ENCODE measurements around the gene RBMS2. TPM values are rescaled to one million over a fixed set of nuclear protein-coding genes. Genes with fewer than 3 reads are reported as not detected.
"Not testable (repeated sequence)": the region's sequence is repeated elsewhere in the genome, so short reads cannot be mapped to it uniquely, and the experiment has no call there.

RBMS2 gene
- total RNA-seq, 1 donor from 2014 or later: 20.6 TPM

- peaks cover 19% of the 10 kb centered on the region for H3K4me1 ChIP-seq
- TF ChIP-seq CTCF (IDR thresholded peaks at IDR 0.05): no peak
- TF ChIP-seq POLR2A (IDR thresholded peaks at IDR 0.05): no peak
- TF ChIP-seq POLR2AphosphoS5 (IDR thresholded peaks at IDR 0.05; ENCODE audit: insufficient read depth in 1 of 2, low read depth in 1 of 2): peak in 1 of 2 donors; percentile 38
- peak within 1 kb of the TSS; percentile 12 for H3K27ac ChIP-seq
- intact Hi-C loops (cut with DNase I): no loop called here
- H3K4me3 ChIP-seq: peak within 1 kb of the TSS; percentile 59 to 68
- no peaks in the 10 kb centered on the region for H3K36me3 ChIP-seq
- no peaks in the 10 kb centered on the region for H3K9me3 ChIP-seq
- H3K27me3 ChIP-seq: no peaks in the 10 kb centered on the region
- no peak for DNase-seq (ENCODE audit: extremely low spot score in 2 of 2)
Measured at GRCh38 chr12:56488041-56488955, 33.3 kb upstream of the RBMS2 start, which contains the start of gene GLS2. TSS of gene GLS2 (minus strand) at chr12:56488161. CDS start at chr12:56488118, 43 bp downstream.

GRCh38 chr12:56490360-56490759 is 31.3 kb upstream of the RBMS2 start:
- Histone ChIP-seq H3K27me3 (no peaks in the 10 kb centered on the region), H3K9me3 (no peaks in the 10 kb centered on the region), H3K4me3 (no peak overlapping the region), H3K4me1 (peaks cover 19% of the 10 kb centered on the region), H3K36me3 (no peaks in the 10 kb centered on the region), H3K27ac (no peak overlapping the region)
- no peak for DNase-seq (ENCODE audit: extremely low spot score in 2 of 2)
- intact Hi-C loops (cut with DNase I): no loop called here
- no peak for TF ChIP-seq POLR2AphosphoS5 (IDR thresholded peaks at IDR 0.05; ENCODE audit: insufficient read depth in 1 of 2, low read depth in 1 of 2)
- TF ChIP-seq POLR2A (IDR thresholded peaks at IDR 0.05): no peak
- TF ChIP-seq CTCF (IDR thresholded peaks at IDR 0.05): no peak

GRCh38 chr12:56493409-56494105 is 28.1 kb upstream of the RBMS2 start:
- H3K4me1 ChIP-seq; intact Hi-C loops (cut with DNase I); H3K9me3 ChIP-seq; H3K4me3 ChIP-seq; H3K27me3 ChIP-seq; H3K27ac ChIP-seq; DNase-seq (ENCODE audit: extremely low spot score in 2 of 2); H3K36me3 ChIP-seq: not testable (repeated sequence)

- H3K27me3 ChIP-seq; H3K4me3 ChIP-seq; DNase-seq (ENCODE audit: extremely low spot score in 2 of 2); H3K27ac ChIP-seq; intact Hi-C loops (cut with DNase I); H3K9me3 ChIP-seq; H3K36me3 ChIP-seq; H3K4me1 ChIP-seq: not testable (repeated sequence)
Measured at GRCh38 chr12:56494106-56494415, 27.6 kb upstream of the RBMS2 start.

- H3K27me3 ChIP-seq: not testable (repeated sequence)
Measured at GRCh38 chr12:56494481-56494880, 27.1 kb upstream of the RBMS2 start.

GRCh38 chr12:56496704-56497103 is 24.9 kb upstream of the RBMS2 start:
- H3K4me3 ChIP-seq; H3K36me3 ChIP-seq; H3K27me3 ChIP-seq; H3K9me3 ChIP-seq; intact Hi-C loops (cut with DNase I); DNase-seq (ENCODE audit: extremely low spot score in 2 of 2); H3K4me1 ChIP-seq; H3K27ac ChIP-seq: not testable (repeated sequence)
- TF ChIP-seq CTCF (IDR thresholded peaks at IDR 0.05): peak in 1 of 3 experiments; percentile 12

More at GRCh38 chr12:56494481-56494880, 27.1 kb upstream of the RBMS2 start:
- H3K9me3 ChIP-seq; H3K27ac ChIP-seq; H3K4me3 ChIP-seq; H3K36me3 ChIP-seq; intact Hi-C loops (cut with DNase I); DNase-seq (ENCODE audit: extremely low spot score in 2 of 2); H3K4me1 ChIP-seq: not testable (repeated sequence)

GRCh38 chr12:56498126-56498902 is 23.3 kb upstream of the RBMS2 start:
- intact Hi-C loops (cut with DNase I): not testable (repeated sequence)

GRCh38 chr12:56499452-56499851 is 22.2 kb upstream of the RBMS2 start:
- H3K4me1 ChIP-seq; H3K27me3 ChIP-seq; H3K4me3 ChIP-seq; intact Hi-C loops (cut with DNase I); DNase-seq (ENCODE audit: extremely low spot score in 2 of 2); H3K36me3 ChIP-seq; H3K27ac ChIP-seq; H3K9me3 ChIP-seq: not testable (repeated sequence)

More at GRCh38 chr12:56498126-56498902, 23.3 kb upstream of the RBMS2 start:
- H3K36me3 ChIP-seq; H3K27me3 ChIP-seq; H3K4me3 ChIP-seq; H3K4me1 ChIP-seq; H3K9me3 ChIP-seq; DNase-seq (ENCODE audit: extremely low spot score in 2 of 2); H3K27ac ChIP-seq: not testable (repeated sequence)

GRCh38 chr12:56499879-56500278 is 21.7 kb upstream of the RBMS2 start:
- H3K4me3 ChIP-seq; H3K27ac ChIP-seq; DNase-seq (ENCODE audit: extremely low spot score in 2 of 2); H3K4me1 ChIP-seq; intact Hi-C loops (cut with DNase I); H3K27me3 ChIP-seq; H3K9me3 ChIP-seq; H3K36me3 ChIP-seq: not testable (repeated sequence)

Data from vagina (tissue), 2 donors.